ENCODE measurements around the gene UBTF. TPM values are rescaled to one million over a fixed set of nuclear protein-coding genes. Genes with fewer than 3 reads are reported as not detected.

The UBTF gene
- total RNA-seq, 1 donor from 2014 or later = 62.1 TPM

GRCh38 chr17:44190481-44190880 is 29.0 kb downstream of the UBTF start:
- H3K9me3 Mint-ChIP-seq (ENCODE audit: low read depth) = no peaks in the 10 kb centered on the region
- peaks cover 12% of the 10 kb centered on the region for H3K36me3 Mint-ChIP-seq (ENCODE audit: low read depth)
- DNase-seq (ENCODE audit: low spot score) = no peak
- H3K27ac Mint-ChIP-seq (ENCODE audit: unreplicated experiment) = peak overlapping the region; percentile 78
- TF ChIP-seq CTCF (IDR thresholded peaks at IDR 0.05) = no peak
- H3K27me3 Mint-ChIP-seq (ENCODE audit: low read depth) = no peaks in the 10 kb centered on the region
- H3K4me1 Mint-ChIP-seq (ENCODE audit: low read depth) = peaks cover 25% of the 10 kb centered on the region
- no peak overlapping the region for H3K4me3 Mint-ChIP-seq (ENCODE audit: unreplicated experiment)

- H3K27me3 Mint-ChIP-seq (ENCODE audit: low read depth) = no peaks in the 10 kb centered on the region
- peak overlapping the region; percentile 99 for H3K4me3 Mint-ChIP-seq (ENCODE audit: unreplicated experiment)
- TF ChIP-seq CTCF (IDR thresholded peaks at IDR 0.05) = no peak
- H3K9me3 Mint-ChIP-seq (ENCODE audit: low read depth) = no peaks in the 10 kb centered on the region
- H3K27ac Mint-ChIP-seq (ENCODE audit: unreplicated experiment) = peak overlapping the region; percentile 99
- peaks cover 32% of the 10 kb centered on the region for H3K4me1 Mint-ChIP-seq (ENCODE audit: low read depth)
- DNase-seq (ENCODE audit: low spot score) = no peak
- peaks cover 6% of the 10 kb centered on the region for H3K36me3 Mint-ChIP-seq (ENCODE audit: low read depth)
These were observed 30.7 kb downstream of the UBTF start for GRCh38 chr17:44188576-44189403.

- H3K4me3 Mint-ChIP-seq (ENCODE audit: unreplicated experiment) = peak overlapping the region; percentile 99
- H3K36me3 Mint-ChIP-seq (ENCODE audit: low read depth) = peaks cover 6% of the 10 kb centered on the region
- peaks cover 32% of the 10 kb centered on the region for H3K4me1 Mint-ChIP-seq (ENCODE audit: low read depth)
- TF ChIP-seq CTCF (IDR thresholded peaks at IDR 0.05) = no peak
- peak overlapping the region; percentile 99 for H3K27ac Mint-ChIP-seq (ENCODE audit: unreplicated experiment)
- DNase-seq (ENCODE audit: low spot score) = no peak
- H3K27me3 Mint-ChIP-seq (ENCODE audit: low read depth) = no peaks in the 10 kb centered on the region
- H3K9me3 Mint-ChIP-seq (ENCODE audit: low read depth) = no peaks in the 10 kb centered on the region
These were observed 32.2 kb downstream of the UBTF start for GRCh38 chr17:44187131-44187899.

- DNase-seq (ENCODE audit: low spot score) = peak; percentile 99
- peak within 1 kb of the TSS; percentile 99 for H3K4me3 Mint-ChIP-seq (ENCODE audit: unreplicated experiment)
- peaks cover 10% of the 10 kb centered on the region for H3K36me3 Mint-ChIP-seq (ENCODE audit: low read depth)
- peak within 1 kb of the TSS; percentile 99 for H3K27ac Mint-ChIP-seq (ENCODE audit: unreplicated experiment)
- no peaks in the 10 kb centered on the region for H3K9me3 Mint-ChIP-seq (ENCODE audit: low read depth)
- peaks cover 30% of the 10 kb centered on the region for H3K4me1 Mint-ChIP-seq (ENCODE audit: low read depth)
- no peak for TF ChIP-seq CTCF (IDR thresholded peaks at IDR 0.05)
- no peaks in the 10 kb centered on the region for H3K27me3 Mint-ChIP-seq (ENCODE audit: low read depth)
These were observed 33.0 kb downstream of the UBTF start, which contains the start of gene TMUB2 for GRCh38 chr17:44186307-44187130. Gene TMUB2, plus strand, starts transcription at chr17:44186972. Its CDS starts 737 bp downstream, at chr17:44187709.

Measured in chondrocyte (in vitro differentiated cells).